HG02870 (cell line): ENCODE data around the gene HMGB2.

ENCODE experiments used
- ATAC-seq: cut with Tn5 transposase; IDR thresholded peaks from one replicate; pipeline ENCODE4 v1.9.1; 2021; ENCODE audit warnings: mild to moderate bottlenecking, moderate library complexity; ENCODE audit not compliant: unreplicated experiment

Gene HMGB2

DNA sequence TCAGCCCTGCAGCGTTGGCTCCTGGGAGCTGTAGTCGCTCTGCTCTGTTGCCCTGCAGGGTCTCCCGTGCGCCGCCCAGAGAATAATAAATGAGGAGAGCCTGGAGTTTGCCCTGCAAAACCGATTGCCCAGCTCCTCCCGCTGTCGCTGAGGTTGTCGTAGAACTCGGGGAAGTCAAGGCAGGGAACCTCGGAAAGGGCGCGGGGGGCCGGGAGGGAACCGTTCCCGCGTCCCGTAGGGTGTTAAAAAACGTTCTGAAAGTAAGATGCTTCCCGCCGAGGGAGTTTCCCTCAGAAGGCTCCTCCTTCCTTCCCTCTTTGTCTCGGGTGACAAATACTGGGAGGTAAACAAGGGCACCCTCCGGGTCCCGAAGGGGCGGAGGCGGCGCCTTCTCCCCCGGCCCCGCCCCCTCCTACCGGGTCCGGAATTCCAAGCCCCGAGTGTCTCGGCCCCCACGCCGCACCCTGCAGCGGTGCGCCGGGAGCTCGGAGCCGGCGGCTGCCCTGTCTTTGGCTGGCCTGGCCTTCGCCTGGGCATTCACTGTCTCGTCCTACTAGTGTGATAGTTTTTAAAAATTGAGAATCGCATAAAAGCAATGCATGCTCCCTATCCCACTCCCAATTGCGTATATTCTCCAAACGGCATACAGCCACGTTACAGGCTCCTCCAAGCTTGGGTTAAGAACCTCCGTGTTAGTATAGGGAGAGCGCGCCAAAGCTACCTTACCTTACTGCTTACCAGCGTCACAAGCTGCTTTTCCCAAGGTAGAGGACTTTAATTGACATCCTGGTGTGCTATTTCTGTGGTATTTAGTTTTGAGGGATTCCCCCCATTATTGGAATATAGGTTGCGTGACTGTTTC lies 964 bp upstream of the HMGB2 start:
- peak; percentile 32 for ATAC-seq

DNA sequence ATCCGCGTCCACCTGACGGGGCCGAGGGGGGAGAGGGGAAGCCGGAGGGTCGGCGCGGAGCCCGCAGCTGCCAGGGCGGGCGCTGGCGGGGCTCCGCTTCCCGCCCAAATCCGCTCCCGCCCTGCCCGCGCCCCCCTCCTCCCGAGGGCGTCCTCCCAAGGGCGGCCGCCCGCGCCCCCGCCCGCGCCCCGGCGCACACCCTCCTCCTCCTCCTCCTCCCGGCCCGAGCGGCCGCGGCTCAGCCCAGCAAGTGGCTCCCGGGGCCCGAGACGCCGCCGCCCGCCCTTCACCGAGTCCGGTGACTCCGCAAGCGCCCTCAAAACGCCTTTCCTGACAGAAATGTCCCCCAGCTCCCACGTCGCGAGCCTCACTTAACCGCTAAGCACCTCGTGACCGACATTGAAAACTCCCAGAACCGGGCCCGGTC lies 487 bp downstream of the HMGB2 start:
- ATAC-seq, result peak; percentile 0

DNA sequence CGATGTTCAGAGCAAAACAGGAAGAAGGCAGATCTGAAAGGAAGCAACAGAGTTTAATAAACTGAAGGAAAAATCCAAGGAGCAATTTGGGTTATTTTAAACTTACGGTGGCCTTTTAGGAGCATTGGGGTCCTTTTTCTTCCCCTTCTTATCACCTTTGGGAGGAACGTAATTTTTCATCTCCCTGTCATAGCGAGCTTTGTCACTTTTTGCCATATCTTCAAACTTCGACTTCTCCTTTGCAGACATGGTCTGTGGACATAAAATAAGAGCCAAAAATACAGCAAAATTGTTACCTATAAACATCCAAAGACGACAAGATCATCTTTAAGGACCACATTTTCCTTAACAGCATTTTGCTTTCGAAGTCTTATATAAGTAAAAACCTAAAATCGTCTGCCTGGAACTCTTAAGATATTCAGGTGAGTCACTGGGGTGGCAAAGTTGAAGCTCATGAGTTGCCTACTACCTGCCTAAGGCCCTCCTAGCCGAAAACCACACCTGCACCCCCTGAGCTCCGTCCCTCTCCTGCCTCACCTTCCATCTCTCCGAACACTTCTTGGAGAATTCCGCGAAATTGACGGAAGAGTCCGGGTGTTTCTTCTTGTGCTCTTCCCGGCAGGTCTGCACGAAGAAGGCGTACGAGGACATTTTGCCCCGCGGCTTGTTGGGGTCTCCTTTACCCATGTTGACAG lies 1.0 kb downstream of the HMGB2 start:
- no peak for ATAC-seq

GRCh38 chr4:173332021-173332487 lies 2.1 kb downstream of the HMGB2 start:
- no peak for ATAC-seq

DNA sequence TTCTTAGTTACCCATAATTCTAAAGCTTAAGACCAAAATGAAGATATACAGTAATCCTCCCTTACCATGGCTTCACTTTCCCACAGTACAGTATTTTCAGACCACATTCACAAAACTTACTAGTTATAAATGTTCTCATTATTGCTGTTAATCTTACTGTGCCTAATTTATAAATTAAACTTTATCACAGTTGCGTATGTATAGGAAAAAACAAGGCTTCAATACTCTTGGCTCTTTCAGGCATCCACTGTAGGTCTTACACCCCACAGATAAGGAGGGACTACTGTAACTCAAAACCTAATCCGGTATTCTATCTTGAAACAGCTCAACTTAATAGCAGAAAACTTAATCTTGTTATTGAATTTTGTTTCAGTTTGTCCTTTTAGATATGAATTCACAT lies 3.6 kb downstream of the HMGB2 start:
- no peak for ATAC-seq

DNA sequence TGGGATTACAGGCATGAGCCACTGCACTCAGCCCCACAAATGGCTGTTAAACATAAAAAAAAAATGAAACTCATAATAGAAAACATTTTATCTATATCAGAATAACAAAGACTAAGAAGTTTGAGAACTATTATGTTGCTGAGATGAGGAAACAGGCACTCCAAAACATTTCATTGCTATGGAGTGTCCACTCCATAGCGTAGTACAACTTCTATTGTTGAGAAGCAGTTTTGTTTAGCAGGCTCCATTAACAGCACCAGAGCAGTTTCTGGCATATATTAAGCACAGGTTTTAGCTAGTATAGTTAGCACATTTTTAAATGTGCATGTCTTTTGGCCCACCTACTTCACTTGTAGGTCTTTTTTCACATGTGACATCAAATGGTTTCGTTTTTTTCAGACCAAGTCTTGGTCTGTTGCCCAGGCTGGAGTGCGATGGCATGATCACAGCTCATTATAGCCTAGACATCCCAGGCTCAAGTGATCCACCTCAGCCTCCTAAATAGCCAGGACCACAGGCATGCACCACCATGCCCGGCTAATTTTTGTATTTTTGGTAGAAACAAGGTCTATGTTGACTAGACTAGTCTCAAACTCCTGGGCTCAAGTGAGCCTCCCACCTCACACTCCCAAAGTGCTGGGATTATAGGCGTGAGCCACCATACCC lies 5.8 kb downstream of the HMGB2 start:
- no peak for ATAC-seq

DNA sequence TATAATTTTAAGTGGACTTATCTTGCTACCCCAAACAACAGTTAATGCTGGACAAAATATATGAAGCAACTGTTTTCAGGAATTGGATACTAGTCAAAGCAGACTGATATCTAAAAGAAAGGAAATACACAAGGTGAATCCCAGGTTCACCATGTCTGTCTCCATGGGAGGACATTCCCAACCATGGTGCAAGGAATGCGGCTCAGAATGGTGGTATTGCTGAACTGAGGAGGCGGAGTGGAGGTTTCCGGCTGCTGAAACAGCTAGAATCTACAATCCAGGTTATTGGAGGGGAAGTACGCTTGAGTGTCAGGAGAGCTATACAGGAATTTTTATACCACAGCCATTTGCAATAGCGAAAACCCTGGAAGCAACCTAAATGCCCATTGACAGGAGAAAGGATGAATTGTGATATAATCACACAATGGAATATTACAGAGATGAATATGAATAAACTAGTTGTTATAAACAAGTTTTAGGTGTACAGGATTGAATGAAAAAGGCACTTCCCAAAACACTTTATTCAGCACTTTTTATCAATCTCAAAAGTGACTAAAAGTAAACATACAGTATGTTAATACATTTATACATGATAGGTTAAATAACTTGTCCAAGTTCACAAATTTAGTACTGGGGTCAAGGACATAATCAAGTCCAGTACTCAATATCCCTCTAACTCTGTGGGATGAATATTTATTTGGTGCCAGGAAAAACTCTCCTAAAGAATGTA lies 9.0 kb downstream of the HMGB2 start:
- ATAC-seq, result no peak

DNA sequence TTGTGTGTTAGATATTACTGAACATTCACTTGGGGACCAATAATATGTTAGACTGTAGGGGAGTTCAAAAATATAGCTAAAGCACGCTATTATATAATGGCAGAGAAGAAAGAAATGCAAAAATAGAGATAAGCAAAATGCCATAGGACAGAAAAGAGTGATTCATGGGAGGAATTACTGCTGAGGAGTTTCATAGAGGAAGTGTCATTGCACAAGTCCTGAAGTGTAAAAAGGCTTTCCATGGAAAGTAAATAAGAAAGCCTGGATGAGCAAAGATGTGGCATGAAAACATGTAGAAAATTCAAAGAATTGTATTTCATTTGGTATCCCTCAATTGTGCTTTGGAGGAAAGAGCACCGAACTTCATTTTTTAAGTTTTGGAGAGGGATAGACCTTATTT lies 14.5 kb downstream of the HMGB2 start:
- no peak for ATAC-seq

DNA sequence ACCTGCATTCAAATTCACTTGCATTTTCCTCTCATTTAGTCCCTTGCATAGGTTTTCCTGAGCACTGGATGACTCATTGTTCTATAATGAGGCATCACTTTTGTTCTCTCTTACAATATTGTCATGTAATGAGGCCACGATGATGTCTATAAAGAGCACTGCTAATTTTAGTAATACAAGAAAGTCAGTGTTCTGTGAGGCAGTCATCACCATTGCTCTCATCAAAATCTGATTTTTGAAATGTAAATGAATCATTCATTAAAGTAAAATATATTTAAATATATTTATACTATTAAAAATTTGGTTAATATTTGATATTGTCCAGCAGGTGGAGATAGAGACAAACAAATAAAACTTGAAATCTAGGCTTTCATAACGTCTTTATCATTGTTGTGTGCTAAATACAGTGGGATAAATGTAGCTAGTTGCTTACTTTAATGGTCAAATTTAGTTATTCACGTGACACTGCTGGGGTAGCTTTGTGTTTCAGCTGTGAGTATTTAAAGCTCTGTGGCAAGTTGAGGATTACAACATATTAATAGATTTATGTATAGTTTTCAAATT lies 15.4 kb downstream of the HMGB2 start:
- peak; percentile 49 for ATAC-seq

DNA sequence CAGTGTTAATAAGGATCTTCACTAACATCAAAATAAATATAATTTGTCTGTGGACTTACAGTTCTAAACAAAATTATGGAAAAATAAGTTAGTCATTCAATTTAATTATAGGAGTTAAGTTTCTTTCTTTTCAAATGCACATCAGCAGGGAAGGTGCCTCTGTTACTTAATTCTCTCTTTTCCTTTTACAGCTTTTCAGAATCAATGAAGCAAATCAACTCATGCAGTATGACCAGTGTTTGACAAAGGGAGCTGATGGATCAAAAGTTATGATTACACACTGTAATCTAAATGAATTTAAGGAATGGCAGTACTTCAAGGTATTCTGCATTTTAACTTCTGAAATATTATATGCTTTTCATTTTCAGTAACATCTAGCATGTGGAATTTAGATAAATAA lies 15.9 kb downstream of the HMGB2 start:
- ATAC-seq, result no peak

DNA sequence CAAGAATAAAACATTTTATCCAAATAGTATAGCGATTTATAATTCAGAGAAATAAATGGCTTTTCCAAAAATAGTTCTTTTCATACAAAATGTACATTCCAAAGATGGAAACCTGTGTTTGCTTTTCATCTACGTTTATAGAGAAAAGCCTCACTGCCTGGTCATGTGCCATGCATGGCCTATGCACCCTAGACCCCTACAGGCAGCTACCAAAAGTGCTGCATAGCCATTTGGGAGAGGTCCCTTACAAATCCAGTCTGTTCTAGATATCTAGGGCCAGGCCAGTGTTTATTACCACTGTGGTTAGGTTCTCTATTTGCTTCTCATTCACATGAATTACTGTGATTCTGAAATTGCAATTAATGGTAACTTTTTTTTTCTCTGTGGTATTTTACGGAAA lies 17.2 kb downstream of the HMGB2 start:
- peak; percentile 37 for ATAC-seq

DNA sequence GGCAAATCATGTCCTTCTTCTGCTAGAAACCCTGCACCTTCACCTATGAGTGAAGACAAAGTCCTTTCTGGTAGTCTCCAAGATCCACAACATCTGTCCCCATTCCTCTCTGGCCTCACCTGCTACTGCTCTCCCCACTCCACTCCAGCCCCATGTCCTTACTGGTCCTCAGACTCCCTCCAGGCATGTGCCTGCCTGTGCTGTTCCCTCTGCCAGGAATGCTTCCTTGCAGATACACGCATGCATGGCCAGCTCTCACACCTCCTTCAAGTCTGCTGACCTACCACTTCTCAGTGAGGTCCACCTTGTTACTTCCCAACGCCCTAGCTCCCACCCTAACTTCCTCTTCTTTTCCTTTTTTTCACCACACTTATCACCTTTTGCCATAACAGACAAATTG lies 18.1 kb downstream of the HMGB2 start:
- ATAC-seq, result no peak

DNA sequence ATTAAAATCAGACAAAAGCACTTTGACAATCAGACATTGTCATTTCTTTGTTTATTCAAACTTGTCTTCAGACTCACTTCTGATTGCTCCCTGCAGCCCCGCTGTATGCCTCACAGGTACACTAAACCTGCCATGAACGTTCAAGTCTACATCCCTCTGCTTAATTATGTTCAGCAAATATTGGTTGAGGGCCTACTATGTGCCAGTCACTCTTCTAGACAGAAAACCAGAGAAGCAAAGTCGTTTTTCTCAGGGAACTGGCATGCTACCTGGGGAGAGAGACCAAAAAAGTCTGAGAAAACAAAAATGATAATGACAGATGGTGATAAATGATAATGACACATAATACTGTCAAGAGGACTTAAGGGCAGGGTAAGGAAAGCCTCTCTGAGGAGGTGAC lies 19.4 kb downstream of the HMGB2 start:
- ATAC-seq, result no peak

DNA sequence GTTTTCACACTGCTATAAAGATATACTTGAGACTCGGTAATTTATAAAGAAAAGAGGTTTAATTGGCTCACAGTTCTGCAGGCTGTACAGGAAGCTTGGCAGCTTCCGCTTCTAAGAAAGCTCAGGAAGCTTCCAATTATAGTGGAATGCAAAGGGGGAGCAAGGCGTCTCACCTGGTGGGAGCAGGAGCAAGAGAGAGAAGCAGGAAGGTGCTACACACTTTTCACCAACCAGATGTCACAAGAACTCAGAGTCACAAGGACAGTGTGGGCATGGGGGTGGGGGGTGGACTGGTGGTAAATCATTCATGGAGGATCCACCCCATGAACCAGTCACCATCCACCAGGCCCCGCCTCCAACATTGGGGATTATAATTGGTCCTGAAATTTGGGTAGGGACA lies 22.8 kb downstream of the HMGB2 start:
- no peak for ATAC-seq

DNA sequence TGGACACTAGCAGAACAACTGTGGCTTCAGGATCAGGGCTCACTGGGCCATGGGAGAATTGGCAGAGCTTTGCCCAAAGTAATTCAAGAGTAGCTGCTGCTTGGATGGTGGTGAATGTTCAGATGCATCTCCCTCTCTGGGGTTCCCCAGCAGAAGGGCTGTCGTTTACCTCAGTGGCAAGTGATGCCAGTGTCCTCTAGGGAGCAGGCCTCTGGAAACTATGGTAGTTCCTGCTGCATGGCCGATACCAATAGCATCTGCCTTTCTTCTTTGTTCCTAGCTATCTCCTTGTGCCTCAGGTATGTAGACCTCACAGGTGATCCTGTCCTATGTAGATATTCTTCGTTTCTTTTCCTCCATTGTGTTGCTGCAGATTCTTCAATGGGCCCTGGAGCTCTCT lies 26.4 kb downstream of the HMGB2 start:
- no peak for ATAC-seq

- ATAC-seq, result no peak
Observed at GRCh38 chr4:173301518-173302201, 32.5 kb downstream of the HMGB2 start.

- no peak for ATAC-seq
Observed at GRCh38 chr4:173294444-173294843, 39.7 kb downstream of the HMGB2 start.

DNA sequence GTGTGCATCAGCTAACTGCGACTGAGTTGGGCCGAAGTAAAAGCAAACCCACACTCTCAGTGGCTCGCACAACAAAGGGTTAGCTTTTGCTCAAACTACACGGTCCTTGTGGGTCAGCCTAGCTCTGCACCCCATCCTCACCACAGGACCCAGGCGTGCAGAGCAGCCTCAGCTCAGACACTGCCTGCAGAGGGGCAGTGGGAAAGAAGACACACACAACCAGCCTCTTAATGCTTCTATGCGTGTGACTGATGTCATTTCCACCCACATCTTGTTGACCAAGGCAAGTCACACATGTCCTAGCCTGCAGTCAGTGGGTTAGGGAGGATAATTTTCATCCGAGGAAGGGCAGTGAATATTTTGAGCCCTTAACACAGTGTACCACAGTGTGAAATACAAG lies 40.5 kb downstream of the HMGB2 start:
- no peak for ATAC-seq

- ATAC-seq, result no peak
Observed at GRCh38 chr4:173291899-173292298, 42.3 kb downstream of the HMGB2 start.

- ATAC-seq, result peak; percentile 2
Observed at GRCh38 chr4:173289353-173289727, 44.8 kb downstream of the HMGB2 start.
